Breast epithelium (tissue), 4 donors: Measurements from ENCODE around the gene MDFIC2. TPM values are rescaled to one million over a fixed set of nuclear protein-coding genes. Genes with fewer than 3 reads are reported as not detected.

Source experiments
- DNase-seq, 2 donors: peaks; one replicate each; pipeline ENCODE4 v3.0.0-alpha.2; 2019; ENCODE audit warnings: low spot score in 2 of 2
- H3K27ac ChIP-seq, 2 donors: fragments of 200-600 bp; sonication (generic) in 1 of 2; one replicate each; pipeline ENCODE4 v1.5.1; 2016 to 2019; ENCODE audit warnings: mild to moderate bottlenecking in 1 of 2
- H3K27me3 ChIP-seq, 2 donors: fragments of 200-600 bp; sonication (generic) in 1 of 2; one replicate each; pipeline versions ENCODE4 v1.5.1 to v1.6.0; 2017 to 2019; ENCODE audit warnings: control low read depth in 1 of 2, mild to moderate bottlenecking in 1 of 2
- H3K36me3 ChIP-seq: fragments of 200-600 bp; one replicate; pipeline ENCODE4 v1.5.1; 2019
- H3K4me1 ChIP-seq, 2 donors: fragments of 200-600 bp; sonication (generic); one replicate each; pipeline ENCODE4 v1.5.1; 2016 to 2019; ENCODE audit warnings: control low read depth in 1 of 2
- H3K4me3 ChIP-seq, 3 donors: fragments of 200-600 bp; sonication (generic); 1 replicate in 2 of 3; 2 replicates in 1 of 3; pipeline ENCODE4 v1.5.1; 2016 to 2019; ENCODE audit warnings: mild to moderate bottlenecking in 3 of 3, moderate library complexity in 2 of 3
- H3K9me3 ChIP-seq, 2 donors: fragments of 200-600 bp; sonication (generic) in 1 of 2; one replicate each; pipeline ENCODE4 v1.5.1; 2016 to 2019; ENCODE audit warnings: control low read depth in 1 of 2
- POLR2A ChIP-seq: fragments of 450-650 bp; IDR thresholded peaks from one replicate; pipeline ENCODE4 v1.6.1; 2016; ENCODE audit warnings: antibody characterized with exemption, mild to moderate bottlenecking, moderate library complexity
- POLR2AphosphoS5 ChIP-seq, 3 donors: sonication (generic); formaldehyde crosslinking; IDR thresholded peaks; one replicate each; pipeline ENCODE4 v1.6.1; 2017; ENCODE audit warnings: antibody characterized with exemption in 3 of 3
- intact Hi-C: fragments of 100-400 bp; cut with DNase I; formaldehyde crosslinking; loops from one replicate; pipeline ENCODE4 v1.15.1; 2023; ENCODE audit warnings: low total_unique reads
- total RNA-seq, 3 donors: library from RNA; depleted of rRNA; stranded (reverse); fragments of >200 nt; gene quantifications; one replicate each; pipeline ENCODE4 v1.1.0, GENCODE V29; 2016
- TF ChIP-seq, protein P1 (sequence below), 3 donors: fragments of 450-650 bp; IDR thresholded peaks; one replicate each; pipeline ENCODE4 v1.5.1; 2016 to 2017; ENCODE audit warnings: antibody characterized with exemption in 3 of 3, mild to moderate bottlenecking in 3 of 3, moderate library complexity in 3 of 3

MDFIC2 gene
- total RNA-seq, 3 donors from 2014 or later = not detected

DNA sequence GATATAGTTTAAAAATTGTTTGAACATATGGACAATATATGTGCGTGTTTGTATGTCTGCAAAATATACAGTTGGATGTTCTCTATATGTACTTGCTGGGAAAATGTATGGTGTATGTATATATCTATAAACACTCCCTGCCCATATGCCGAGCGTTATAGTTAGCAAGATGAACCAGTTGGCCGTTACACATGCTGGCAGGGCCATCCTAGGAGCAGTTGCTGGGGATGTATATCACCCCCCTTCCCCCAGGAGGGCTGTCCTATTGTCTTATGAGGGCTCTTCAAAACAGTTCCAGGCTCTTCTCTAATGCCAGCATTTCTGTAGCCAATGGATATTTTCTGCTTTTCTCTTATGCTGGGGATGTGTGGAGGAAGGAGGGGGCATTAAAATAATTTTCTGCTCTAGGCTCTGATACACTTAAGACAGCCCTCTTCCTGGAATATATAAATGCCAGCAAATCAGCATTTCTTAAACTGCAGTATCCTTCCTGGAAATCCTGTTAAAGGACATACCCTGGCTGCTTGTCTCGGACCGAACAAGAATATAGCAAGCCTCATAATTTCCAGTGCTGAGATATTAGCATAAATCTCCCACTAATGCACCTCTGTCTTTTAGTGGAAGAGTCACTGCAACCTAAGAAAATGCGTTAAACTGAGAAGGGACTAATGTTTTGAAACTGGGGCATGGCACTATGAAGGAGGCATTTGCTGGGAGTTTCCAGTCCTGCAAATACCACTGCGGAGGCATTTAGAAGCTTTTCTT, 134.4 kb downstream of the MDFIC2 start:
- intact Hi-C loops = no loop called here
- TF ChIP-seq POLR2AphosphoS5 (IDR thresholded peaks at IDR 0.05) (no peak), POLR2A (no peak)
- TF ChIP-seq, protein P1, sequence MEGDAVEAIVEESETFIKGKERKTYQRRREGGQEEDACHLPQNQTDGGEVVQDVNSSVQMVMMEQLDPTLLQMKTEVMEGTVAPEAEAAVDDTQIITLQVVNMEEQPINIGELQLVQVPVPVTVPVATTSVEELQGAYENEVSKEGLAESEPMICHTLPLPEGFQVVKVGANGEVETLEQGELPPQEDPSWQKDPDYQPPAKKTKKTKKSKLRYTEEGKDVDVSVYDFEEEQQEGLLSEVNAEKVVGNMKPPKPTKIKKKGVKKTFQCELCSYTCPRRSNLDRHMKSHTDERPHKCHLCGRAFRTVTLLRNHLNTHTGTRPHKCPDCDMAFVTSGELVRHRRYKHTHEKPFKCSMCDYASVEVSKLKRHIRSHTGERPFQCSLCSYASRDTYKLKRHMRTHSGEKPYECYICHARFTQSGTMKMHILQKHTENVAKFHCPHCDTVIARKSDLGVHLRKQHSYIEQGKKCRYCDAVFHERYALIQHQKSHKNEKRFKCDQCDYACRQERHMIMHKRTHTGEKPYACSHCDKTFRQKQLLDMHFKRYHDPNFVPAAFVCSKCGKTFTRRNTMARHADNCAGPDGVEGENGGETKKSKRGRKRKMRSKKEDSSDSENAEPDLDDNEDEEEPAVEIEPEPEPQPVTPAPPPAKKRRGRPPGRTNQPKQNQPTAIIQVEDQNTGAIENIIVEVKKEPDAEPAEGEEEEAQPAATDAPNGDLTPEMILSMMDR (IDR thresholded peaks at IDR 0.05) = no peak
- Histone ChIP-seq H3K4me3 (no peak overlapping the region), H3K27me3 (no peaks in the 10 kb centered on the region), H3K4me1 (no peaks in the 10 kb centered on the region), H3K9me3 (no peaks in the 10 kb centered on the region), H3K36me3 (no peaks in the 10 kb centered on the region), H3K27ac (no peak overlapping the region)
- DNase-seq = no peak

DNA sequence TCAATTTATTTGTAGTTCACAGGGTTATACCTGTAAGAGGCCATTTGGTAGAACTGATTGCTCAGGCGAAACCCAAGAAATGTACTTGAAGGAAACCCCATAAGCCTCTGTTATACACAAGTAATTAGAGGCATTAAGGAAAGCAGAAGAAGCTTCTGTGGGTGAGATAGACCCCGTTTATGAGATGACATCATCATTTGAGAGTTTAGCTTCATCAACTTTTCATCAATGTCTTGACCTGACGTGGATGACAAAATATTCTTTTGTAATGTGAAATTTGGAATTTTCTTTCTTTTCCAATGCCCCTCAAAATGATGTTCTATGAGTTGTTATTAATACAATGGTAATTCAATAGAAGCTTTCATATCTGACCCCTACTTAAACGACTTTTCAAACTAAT, 136.2 kb downstream of the MDFIC2 start:
- Histone ChIP-seq H3K4me3 (no peak overlapping the region), H3K27me3 (no peaks in the 10 kb centered on the region), H3K27ac (no peak overlapping the region), H3K9me3 (no peaks in the 10 kb centered on the region), H3K4me1 (no peaks in the 10 kb centered on the region), H3K36me3 (no peaks in the 10 kb centered on the region)
- intact Hi-C loops = no loop called here
- DNase-seq = no peak
- no peak for TF ChIP-seq POLR2AphosphoS5 (IDR thresholded peaks at IDR 0.05)
- TF ChIP-seq, protein P1 (IDR thresholded peaks at IDR 0.05) = no peak
- TF ChIP-seq POLR2A = no peak

DNA sequence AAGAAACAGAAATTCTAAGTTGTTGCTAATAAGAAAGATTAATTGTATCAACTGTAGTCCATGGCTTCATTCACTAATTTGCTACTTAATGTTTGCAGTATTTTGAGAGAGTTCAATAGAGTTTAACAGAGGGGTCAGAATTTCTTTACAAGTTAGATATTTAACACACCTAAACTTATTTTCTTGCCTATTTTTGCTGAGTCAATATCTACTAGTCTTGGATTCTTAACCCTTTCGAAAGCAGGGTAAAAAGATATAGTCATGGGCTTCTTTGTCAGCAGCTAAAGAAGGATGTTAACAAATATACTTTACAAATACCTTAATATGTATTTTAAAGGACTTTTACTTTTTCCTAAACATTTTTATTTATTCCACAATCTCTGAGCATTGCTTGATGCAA, 155.6 kb downstream of the MDFIC2 start:
- intact Hi-C loops = no loop called here

GRCh38 chr3:70150599-70150998, 161.8 kb downstream of the MDFIC2 start:
- H3K4me1 ChIP-seq = no peaks in the 10 kb centered on the region
- no peak for DNase-seq
- H3K27ac ChIP-seq = no peak overlapping the region
- intact Hi-C loops = no loop called here
- H3K27me3 ChIP-seq = no peaks in the 10 kb centered on the region
- TF ChIP-seq, protein P1 (IDR thresholded peaks at IDR 0.05) = no peak
- TF ChIP-seq POLR2AphosphoS5 (IDR thresholded peaks at IDR 0.05) (no peak), POLR2A (no peak)
- H3K4me3 ChIP-seq = no peak overlapping the region
- H3K36me3 ChIP-seq = no peaks in the 10 kb centered on the region
- no peaks in the 10 kb centered on the region for H3K9me3 ChIP-seq

More for the DNA sequence above, 155.6 kb downstream of the MDFIC2 start:
- H3K4me3 ChIP-seq = no peak overlapping the region
- H3K4me1 ChIP-seq = no peaks in the 10 kb centered on the region
- no peaks in the 10 kb centered on the region for H3K27me3 ChIP-seq
- TF ChIP-seq POLR2A (no peak), POLR2AphosphoS5 (IDR thresholded peaks at IDR 0.05) (no peak)
- TF ChIP-seq, protein P1 (IDR thresholded peaks at IDR 0.05) = no peak
- no peaks in the 10 kb centered on the region for H3K36me3 ChIP-seq
- no peaks in the 10 kb centered on the region for H3K9me3 ChIP-seq
- no peak for DNase-seq
- no peak overlapping the region for H3K27ac ChIP-seq

DNA sequence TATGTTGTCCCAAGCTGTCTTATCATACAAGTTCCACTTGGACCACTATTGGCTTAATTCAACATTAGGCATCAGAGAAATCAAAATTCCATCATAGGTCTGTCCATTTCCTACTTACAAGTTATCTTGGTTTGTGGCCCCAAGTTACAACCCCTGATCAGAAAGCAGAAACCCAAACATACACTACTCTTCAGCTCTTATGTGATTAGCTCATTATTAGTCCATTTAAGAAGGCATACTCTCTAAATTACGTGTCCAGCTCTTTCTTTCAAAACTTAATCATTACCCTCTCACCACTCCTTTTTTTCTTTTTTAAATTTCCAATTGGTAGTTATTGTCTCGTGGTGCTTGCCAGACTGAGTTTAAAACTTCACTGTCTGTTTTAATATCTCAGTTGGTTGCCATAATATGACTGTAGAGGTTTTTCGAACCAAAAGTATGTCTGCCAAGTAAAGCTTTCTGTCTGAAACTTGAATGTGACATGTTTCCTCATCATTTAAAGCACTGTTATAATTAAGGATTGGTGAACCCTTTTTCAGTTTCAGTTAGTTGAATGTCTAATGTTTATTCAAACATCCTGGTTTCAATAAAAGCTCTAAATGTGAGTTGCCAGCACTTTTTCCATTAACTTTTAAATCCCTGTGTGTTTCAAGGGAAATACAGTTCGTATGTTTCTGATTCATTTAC, 162.6 kb downstream of the MDFIC2 start:
- H3K27me3 ChIP-seq = no peaks in the 10 kb centered on the region
- H3K36me3 ChIP-seq = no peaks in the 10 kb centered on the region
- no peaks in the 10 kb centered on the region for H3K4me1 ChIP-seq
- DNase-seq = no peak
- intact Hi-C loops = no loop called here
- no peak for TF ChIP-seq POLR2A
- no peak for TF ChIP-seq POLR2AphosphoS5 (IDR thresholded peaks at IDR 0.05)
- TF ChIP-seq, protein P1 (IDR thresholded peaks at IDR 0.05) = no peak
- H3K9me3 ChIP-seq = no peaks in the 10 kb centered on the region
- H3K4me3 ChIP-seq = no peak overlapping the region
- no peak overlapping the region for H3K27ac ChIP-seq
